HG03159 (cell line): ENCODE measurements around the gene SAFB2.
A peak's percentile ranks its signal among the peaks of the same experiment; 100 is the strongest.

Source experiments
- ATAC-seq: cut with Tn5 transposase; IDR thresholded peaks from one replicate; pipeline ENCODE4 v1.9.1; 2021; ENCODE audit warnings: mild to moderate bottlenecking, moderate library complexity; ENCODE audit not compliant: unreplicated experiment

Gene SAFB2

DNA sequence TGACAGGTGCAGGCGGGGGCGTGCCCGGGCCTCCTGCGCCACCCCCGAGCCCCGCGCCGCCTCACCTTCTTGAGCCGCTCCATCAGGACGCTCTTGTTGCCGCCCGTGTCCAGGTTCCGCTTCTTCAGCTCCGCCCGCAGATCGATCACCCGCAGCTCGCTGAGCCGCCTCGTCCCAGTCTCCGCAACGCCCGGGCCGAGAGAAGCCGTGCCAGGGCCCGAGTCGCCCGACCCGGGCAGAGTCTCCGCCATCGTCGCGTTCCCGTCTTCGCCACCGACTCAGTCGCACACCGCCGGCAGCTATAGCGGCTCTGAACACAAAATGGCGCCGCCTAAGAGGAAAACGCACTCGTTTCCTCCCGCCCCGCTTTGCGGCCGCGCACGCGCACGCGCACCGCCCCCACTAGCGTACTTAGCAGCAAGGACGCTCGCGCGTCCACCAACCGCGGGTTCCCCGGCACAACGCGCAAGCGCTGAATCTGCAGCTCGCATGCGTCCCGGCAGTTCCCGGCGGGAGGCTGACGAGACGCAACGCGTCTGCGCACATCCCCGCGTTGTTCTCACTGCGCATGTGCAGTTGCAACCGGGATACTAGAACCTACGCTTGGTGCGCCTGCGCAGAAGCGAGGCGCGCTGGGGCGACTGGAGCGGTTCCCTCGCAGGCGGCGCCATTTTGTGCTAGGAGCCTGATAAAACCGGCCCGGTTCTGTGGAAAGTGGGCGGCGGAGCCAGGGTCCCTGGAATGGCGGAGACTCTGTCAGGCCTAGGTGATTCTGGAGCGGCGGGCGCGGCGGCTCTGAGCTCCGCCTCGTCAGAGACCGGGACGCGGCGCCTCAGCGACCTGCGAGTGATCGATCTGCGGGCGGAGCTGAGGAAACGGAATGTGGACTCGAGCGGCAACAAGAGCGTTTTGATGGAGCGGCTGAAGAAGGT is at the start of gene SAFB2, which contains the start of gene SAFB:
SAFB2 (minus strand) TSS at position 312 of the 932 bp plus-strand sequence; CDS start at position 251, 61 bp downstream.
SAFB (plus strand) TSS at position 619 of the 932 bp plus-strand sequence; CDS start at position 742, 123 bp downstream.
- ATAC-seq = peak; percentile 84

DNA sequence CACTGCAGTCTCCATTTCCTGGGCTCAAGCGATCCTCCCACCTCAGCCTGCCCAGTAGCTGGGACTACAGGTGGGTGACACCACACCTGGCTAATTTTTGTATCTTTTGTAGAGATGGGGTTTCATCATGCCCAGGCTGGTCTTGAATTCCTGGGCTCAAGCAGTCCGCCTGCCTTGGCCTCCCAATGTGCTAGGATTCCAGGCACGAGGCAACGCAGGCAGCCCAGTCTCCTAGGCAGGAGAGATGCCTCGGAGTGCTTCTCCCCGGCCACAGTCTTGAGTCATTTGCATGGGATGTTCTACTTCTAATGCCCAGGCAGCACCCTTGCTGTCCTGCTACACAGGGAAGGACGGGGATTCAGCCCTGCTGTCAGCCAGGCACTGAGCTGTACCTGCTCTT is 49.0 kb upstream of the SAFB2 start:
- ATAC-seq = no peak

DNA sequence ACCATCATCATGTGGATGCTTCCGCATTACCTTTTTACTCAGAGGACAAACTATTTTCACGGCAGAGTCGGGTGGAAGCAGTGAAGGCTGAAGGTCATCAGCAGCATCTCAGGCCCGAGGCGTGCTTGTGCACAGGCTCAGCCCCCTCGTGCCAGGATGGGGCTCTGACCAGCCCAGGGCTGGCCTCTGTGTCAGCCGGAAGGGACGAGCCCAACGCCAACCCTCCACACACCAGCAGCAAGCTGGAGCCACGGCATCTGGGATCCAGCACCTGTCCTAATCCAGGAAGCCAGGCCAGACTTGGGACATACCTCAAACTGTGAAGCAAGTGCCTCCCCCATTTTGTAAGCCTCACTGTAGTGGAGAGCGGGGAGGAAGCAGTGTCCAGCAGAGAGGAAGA is 46.6 kb upstream of the SAFB2 start:
- no peak for ATAC-seq

DNA sequence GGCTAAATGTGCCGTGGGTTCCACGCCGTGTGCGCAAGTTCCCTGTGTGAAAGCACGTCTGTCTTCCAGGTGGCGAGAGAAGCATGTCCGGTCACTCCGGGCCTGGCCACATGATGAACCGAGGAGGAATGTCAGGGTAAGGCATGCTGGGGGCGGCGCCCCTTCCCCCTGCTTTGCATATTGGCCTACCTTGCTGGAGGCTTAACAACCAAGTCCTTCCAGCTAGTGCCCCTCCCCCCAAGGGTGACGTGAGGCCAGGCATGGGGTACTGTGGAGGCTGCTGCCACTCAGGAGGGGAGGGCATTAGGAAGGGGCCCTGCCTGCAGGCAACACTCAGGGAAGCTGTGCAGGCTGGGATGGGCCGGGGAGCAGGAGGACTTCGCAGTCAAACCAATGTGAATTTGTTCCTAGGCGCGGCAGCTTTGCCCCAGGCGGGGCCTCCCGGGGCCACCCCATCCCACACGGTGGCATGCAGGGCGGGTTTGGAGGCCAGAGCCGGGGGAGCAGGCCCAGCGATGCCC is 45.2 kb upstream of the SAFB2 start:
- ATAC-seq = no peak

DNA sequence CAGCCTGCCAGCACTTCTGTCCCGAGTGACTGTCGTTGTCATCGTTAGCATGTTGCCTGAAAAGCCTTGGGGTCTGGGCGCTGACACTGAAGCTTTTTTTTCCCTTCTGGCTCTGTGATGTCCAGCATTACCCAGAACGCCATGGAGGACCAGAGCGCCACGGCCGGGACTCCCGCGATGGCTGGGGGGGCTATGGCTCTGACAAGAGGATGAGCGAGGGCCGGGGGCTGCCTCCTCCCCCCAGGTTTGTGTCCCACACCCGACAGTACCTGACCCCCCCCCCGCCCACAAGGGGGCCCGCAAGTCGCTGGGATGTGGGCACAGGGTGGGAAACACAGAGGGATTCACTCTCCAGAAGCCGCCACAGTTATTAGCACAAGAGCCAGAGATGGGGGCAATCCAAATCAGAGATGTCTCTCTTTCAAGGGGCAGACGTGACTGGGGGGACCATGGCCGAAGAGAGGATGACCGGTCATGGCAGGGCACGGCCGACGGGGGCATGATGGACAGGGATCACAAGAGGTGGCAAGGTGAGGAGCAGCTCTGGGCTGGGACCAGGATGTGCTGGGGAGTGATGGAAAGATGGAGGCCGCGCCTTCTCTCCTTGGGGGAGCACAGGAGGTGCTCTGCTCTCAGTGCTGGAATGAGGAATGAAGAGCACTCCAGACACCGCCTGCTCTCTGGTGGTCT is 44.5 kb upstream of the SAFB2 start:
- ATAC-seq = no peak

DNA sequence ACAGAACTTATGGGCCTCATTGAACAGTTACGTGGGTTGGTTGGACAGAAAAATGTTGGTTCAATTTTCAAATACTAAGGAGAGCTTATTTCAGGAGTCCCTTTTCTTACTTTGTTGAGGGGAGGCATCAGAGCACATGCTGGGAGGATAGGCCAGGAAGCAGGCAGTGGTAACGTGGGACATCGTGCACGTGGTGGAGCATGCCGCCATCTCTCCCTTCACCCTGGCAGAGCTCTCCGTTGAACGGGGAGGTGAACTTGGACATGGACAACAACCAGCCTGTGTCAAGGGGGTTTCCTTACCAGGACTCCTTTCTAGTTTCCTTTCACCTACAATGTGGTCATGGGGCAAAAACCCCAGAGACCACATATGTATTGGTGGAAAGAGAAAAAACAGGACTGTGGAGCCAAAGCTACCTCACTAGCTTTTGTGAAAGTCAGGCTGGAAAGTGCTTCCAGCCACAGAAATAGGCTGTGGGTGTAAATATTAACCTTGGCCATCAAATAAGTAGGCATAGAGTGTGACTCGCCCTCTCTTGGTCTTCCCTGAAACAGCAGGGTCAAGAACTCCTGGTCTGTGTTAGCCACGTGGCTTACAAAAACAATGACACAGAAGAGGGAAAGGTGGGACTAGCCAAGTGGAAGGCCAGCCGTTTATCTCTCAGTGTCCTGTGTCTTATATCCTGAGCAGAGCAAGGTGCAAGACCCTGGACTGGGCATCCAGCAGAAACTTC is 43.4 kb upstream of the SAFB2 start:
- ATAC-seq = no peak

DNA sequence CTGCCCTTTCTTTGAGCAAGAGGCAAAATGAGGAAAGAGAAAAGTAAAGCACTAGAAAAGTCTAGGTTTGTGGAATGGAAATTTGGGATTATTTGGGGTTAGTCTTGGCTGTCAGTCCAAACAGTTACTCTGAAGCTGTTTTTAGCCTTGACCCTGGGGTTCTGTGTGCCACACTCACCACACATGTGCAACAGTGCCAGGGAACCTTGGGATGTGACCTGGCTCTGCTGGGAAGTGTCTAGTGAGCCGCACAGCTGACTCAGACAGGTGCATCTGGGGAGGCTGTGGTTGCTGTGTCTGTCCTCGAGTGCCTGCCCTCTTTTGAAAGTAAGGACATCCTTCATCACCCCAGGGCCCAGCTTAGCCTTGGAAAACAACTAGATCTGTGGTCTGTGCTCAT is 41.9 kb upstream of the SAFB2 start:
- ATAC-seq = no peak

DNA sequence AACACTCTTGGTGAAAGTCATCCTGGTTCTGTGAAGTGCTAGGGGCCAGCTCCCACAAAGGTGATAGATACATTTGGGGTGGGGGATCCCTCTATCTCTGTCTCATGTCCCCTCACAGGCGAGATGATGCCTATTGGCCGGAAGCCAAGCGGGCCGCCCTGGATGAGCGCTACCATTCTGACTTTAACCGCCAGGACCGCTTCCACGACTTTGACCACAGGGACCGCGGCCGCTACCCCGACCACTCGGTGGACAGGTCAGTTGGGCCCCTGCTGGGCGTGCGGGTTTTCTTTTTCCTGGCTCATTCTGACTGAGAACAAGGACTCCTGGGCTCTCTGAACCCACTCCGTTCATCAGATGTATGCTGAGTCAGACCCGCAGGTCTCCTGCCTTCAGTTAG is 41.3 kb upstream of the SAFB2 start:
- ATAC-seq = no peak

DNA sequence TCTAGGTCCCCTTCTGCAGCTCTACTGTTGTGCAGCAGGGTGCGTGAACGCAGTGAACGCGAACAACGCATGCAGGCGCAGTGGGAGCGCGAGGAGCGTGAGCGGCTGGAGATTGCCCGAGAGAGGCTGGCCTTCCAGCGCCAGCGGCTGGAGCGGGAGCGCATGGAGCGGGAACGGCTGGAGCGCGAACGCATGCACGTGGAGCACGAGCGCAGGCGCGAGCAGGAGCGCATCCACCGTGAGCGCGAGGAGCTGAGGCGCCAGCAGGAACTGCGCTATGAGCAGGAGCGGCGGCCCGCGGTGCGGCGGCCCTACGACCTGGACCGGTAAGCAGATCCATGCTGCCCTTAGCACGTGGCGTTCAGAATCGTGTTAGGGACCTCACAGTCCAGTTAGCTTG is 38.9 kb upstream of the SAFB2 start:
- ATAC-seq = no peak

DNA sequence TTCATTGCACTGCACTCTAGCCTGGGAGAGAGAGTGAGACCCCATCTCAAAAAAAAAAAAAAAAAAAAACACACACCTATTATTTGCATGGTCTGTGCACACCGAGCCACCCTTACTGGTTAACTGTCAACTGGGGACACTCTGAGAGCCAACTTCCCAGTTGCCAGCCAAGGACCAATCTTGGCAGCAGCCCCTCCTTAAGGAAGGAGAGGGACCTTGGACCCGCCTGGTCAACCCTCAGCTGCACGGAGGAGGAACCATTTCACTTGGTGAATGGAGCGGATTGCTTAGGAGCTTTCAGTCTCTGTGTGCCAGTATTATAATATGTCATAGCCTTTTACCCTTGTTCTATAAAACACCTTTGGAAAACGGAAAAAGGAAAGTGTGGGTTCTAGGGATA is 32.8 kb upstream of the SAFB2 start:
- no peak for ATAC-seq

DNA sequence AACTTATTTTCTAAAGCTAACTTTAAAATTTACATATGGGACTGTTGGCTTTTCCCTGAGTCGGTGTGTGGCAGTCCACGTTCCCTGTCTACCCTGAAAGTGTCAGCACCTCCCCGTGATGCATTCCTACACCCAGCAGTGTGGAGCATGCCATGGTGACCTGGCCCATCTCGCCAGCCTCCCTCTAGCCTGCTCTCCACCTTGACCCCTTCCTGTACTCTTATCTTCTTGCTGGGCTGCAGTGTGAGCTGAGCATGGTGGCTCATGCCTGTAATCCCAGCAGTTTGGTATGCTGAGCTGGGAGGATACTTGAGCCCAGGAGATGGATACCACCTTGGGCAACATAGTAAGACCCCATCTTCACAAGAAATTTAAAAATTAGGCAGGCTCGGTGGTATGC is 32.4 kb upstream of the SAFB2 start:
- no peak for ATAC-seq

DNA sequence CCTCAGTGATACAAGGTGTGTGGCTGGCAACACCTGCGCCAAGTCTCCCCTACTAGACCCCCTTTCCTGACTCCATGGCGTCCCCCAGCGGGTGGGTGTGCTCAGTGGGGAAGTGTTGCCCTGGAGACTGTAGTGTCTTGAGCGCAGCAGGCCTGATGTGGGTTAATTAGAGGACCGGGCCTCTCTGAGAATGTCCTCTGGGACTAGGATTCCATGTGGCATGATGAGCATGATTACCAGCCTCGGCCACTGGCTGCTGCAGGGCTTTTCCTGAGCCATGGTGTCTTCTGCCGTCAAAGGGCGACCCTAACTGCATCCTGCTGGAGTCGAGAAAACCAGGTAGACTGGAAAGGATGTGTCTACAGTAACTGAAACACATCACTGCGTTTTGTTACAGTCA is 29.7 kb upstream of the SAFB2 start:
- no peak for ATAC-seq

DNA sequence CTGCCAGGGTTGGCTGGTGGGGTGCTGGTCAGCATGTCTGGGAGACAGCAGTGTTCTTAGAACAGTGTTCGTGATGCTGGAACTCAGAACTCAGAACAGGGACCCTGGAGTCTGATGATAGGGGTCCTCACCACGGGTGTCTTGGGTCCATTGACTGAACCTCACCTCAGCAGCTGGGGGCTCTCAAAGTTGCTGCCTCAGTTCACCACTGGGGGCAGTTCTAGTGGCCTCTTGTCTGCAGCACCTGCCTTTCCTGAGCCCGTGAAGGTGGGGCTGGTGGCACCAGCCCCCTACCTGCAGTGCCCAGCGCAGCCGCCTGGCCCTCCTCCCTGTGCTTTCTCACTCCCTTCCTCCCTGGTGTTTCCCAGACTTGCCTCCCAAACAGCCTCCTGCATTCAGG is 28.8 kb upstream of the SAFB2 start:
- no peak for ATAC-seq

DNA sequence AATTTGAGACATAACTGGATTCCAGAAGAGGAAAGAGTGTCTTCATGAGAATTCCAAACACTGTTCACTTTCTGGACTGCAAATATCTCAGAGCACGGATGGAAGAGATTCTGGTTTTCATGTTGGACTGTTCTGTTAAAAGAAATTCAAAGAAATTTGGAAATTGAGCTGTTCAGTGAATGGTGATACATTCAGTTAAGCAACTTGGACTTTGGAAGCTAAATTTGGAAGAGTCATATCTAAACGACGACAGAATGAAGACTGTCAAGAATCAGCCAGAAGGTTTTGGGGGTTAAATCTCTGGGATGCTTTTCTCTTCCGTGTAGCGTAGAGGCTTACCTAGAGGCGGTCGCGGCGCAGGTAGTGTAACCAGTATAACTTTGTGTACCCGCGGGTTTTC is 25.9 kb upstream of the SAFB2 start:
- no peak for ATAC-seq

DNA sequence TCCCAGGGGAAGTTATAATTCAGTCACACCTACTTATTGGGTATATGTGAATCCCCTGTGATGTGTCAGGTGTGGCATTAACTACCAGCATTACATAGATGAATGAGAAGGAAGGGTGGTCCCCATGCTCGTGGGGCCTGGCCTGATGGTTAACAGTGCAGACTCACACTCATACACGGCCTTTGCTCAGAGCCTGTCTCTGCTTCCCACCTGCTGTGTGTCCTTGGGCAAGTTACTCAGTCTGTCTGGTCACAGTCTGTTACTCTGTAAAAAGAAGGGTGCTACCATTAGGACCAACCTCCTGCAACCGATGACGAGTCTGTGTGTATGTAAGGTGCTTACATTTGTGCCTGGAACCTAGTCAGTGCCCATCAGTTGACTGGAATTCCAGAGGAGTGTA is 24.1 kb upstream of the SAFB2 start:
- ATAC-seq = no peak

DNA sequence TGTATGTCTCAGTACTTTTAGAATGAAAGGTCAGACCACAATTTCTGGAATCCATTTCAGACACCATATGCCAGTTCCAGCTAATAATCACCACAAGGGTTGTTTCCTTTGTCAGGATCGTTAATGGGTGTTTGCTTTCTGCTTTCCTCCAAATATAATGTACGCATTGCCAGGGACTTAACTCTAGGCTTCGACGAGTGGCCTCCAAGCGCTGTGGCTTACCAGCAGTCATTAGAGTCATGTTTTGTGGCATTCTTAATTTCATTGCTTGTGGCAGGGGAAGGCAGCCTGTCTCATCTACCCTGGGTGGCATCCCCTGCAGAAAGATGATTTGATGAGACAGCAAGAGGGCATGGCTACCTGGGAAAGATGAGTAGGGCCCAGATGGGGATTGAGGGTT is 22.8 kb upstream of the SAFB2 start:
- ATAC-seq = no peak

DNA sequence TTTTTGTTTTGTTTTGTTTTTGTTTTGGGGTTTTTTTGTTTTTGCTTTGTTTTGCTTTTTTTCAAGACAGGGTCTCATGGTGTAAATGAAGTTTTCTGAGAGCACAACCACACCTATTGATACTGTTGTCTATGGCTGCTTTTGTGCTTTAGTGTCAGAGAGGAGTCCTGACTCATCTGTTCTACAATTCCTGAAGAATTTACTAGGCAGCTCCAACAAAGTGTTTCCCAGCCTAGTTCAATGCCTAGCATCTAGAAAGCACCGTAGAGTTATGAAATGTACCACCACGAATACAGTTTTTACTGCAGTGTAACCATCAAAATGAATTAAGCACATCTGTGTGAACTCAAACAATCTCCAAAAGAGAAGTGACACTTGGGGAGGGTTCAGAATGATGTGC is 21.5 kb upstream of the SAFB2 start:
- ATAC-seq = no peak

DNA sequence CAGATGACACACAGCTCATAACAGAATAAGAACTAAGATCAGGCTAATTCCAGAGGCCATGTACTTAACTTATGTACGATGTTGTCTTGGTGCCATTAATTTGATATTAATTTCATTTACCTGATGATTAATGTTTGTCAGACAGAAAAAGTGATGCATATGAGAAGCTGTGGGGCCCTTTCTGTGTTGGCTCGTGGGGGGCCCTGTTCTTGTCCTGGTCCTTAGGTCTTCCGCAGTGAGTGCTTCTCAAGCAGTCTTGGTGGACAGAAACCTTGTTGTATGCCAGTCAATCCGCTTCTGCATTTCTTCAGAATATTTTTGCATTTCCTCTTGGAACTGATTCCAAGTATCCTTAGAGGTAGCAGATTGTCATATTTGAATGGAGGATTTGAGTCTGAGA is 20.5 kb upstream of the SAFB2 start:
- ATAC-seq = no peak

DNA sequence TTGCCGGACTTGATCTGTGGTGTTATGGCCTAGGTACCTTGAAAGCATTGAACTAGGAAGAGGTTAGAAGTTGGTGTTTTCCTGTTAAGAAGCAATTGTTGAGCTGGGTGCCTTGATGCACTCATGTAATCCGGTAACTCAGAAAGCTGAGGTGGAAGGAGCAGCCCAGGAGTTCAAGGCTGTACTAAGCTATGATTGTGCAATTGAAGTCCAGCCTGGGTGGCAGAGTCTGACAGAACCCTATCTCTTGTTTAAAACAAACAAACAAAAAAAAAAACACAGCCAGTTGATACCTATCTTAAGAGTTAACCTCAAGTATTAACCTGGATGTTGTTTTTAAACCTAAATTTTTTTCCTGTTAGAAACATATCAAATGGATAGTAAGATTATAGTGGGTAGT is 19.6 kb upstream of the SAFB2 start:
- no peak for ATAC-seq

DNA sequence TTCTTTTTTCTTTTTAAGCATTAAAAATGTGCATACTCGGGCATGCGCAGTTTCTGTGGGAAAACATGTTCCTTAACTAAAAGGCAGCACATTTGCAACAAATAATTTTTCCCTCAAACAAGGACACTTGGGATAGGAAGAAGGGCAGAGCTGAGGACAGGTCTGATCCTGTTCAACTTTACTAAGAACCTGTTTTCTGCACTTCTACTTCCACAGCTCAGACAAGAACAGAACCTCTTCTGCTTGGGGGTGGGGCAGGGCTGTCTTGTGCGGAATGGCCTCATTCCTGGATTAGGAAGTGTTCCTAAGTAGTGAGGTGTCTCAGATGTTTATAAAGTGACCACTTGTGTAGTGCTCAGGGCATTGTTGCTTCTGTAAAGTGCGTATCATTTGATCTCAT is 18.6 kb upstream of the SAFB2 start:
- no peak for ATAC-seq

DNA sequence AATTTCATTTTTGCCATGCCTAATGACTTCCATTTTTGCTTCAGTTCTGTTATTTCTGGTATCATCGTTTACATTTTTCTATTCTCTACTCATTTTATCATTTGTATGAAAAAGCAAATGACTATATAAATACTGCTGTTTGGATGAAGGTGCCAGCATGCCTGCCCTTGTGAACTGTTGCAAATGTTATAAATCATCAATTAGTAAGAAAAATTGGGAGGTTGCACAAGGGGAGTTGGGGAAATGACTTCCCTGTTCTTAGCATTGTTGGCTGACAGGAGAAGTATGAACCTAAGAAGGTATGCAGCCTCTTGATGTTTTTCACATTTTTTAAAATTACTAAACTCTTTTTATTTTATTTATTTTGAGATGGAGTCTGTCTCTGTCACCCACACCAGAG is 15.4 kb upstream of the SAFB2 start:
- ATAC-seq = no peak
